ENCODE data around the gene OTUB2.
"Not testable (repeated sequence)": the region's sequence is repeated elsewhere in the genome, so short reads cannot be mapped to it uniquely, and the experiment has no call there.

The OTUB2 gene

GRCh38 chr14:94058128-94058673, 32.1 kb downstream of the OTUB2 start:
- DNase-seq, result no peak

GRCh38 chr14:94058674-94059138, 32.6 kb downstream of the OTUB2 start:
- no peak for DNase-seq

GRCh38 chr14:94059998-94060397, 33.9 kb downstream of the OTUB2 start:
- no peak for DNase-seq

GRCh38 chr14:94062344-94062940, 36.3 kb downstream of the OTUB2 start:
- no peak for DNase-seq

- DNase-seq, result no peak
Measured at GRCh38 chr14:94066089-94066676, 40.0 kb downstream of the OTUB2 start.

- not testable (repeated sequence) for DNase-seq
Measured at GRCh38 chr14:94072076-94072475, 45.9 kb downstream of the OTUB2 start.

- no peak for DNase-seq
Measured at GRCh38 chr14:94074534-94074933, 48.4 kb downstream of the OTUB2 start.

- DNase-seq, result no peak
Measured at GRCh38 chr14:94075008-94075407, 48.9 kb downstream of the OTUB2 start.

GRCh38 chr14:94077111-94077821, 51.1 kb downstream of the OTUB2 start:
- DNase-seq, result no peak

- no peak for DNase-seq
Measured at GRCh38 chr14:94077823-94078222, 51.7 kb downstream of the OTUB2 start.

GRCh38 chr14:94079891-94080620, 53.9 kb downstream of the OTUB2 start:
- no peak for DNase-seq

GRCh38 chr14:94080621-94081385, 54.7 kb downstream of the OTUB2 start, which contains the start of the genes DDX24 and IFI27L1:
TSS of gene DDX24 (minus strand) at chr14:94081202. CDS start at chr14:94079742, 1,460 bp downstream.
TSS of gene IFI27L1 (plus strand) at chr14:94081310. CDS start at chr14:94096938, 15,628 bp downstream.
- peak; percentile 28 to 94 (median 87) for DNase-seq

- DNase-seq, result no peak
Measured at GRCh38 chr14:94081386-94081820, 55.3 kb downstream of the OTUB2 start.

- DNase-seq, result no peak
Measured at GRCh38 chr14:94087891-94088290, 61.8 kb downstream of the OTUB2 start.

GRCh38 chr14:94088516-94088915, 62.4 kb downstream of the OTUB2 start:
- no peak for DNase-seq

- DNase-seq, result no peak
Measured at GRCh38 chr14:94089479-94089878, 63.3 kb downstream of the OTUB2 start.

- no peak for DNase-seq
Measured at GRCh38 chr14:94093418-94093817, 67.3 kb downstream of the OTUB2 start.

- no peak for DNase-seq
Measured at GRCh38 chr14:94097091-94097490, 71.0 kb downstream of the OTUB2 start.

All from C1 segment of cervical spinal cord (tissue), 14 donors.